H9 (cell line): ENCODE measurements around the gene SPATA17. TPM values are rescaled to one million over a fixed set of nuclear protein-coding genes. Genes with fewer than 3 reads are reported as not detected.
"Not testable (repeated sequence)": the region's sequence is repeated elsewhere in the genome, so short reads cannot be mapped to it uniquely, and the experiment has no call there.

Source experiments
- DNase-seq: peaks from one replicate; pipeline ENCODE4 v3.0.0-alpha.2; 2017
- H2AFZ ChIP-seq: one replicate; pipeline ENCODE4 v1.6.1; 2013; ENCODE audit warnings: mild to moderate bottlenecking, low read length, control low read depth, moderate library complexity
- H2AK5ac ChIP-seq: 2 replicates; pipeline ENCODE4 v1.6.1; 2013; ENCODE audit warnings: low read length, control low read depth, mixed read lengths; ENCODE audit not compliant: insufficient read length
- H2BK120ac ChIP-seq: one replicate; pipeline ENCODE4 v1.6.1; 2013; ENCODE audit warnings: low read depth, mild to moderate bottlenecking, low read length, control low read depth, inconsistent platforms; ENCODE audit not compliant: poor library complexity, severe bottlenecking
- H2BK12ac ChIP-seq: 2 replicates; pipeline ENCODE4 v1.6.1; 2013; ENCODE audit warnings: low read length, control low read depth, mixed read lengths, low read depth; ENCODE audit not compliant: insufficient read length
- H2BK15ac ChIP-seq: 2 replicates; pipeline ENCODE4 v1.6.1; 2013; ENCODE audit warnings: low read depth, low read length, control low read depth
- H2BK20ac ChIP-seq: one replicate; pipeline ENCODE4 v1.6.1; 2013; ENCODE audit warnings: low read depth, mild to moderate bottlenecking, low read length, control low read depth, inconsistent platforms; ENCODE audit not compliant: poor library complexity, severe bottlenecking
- H2BK5ac ChIP-seq: 2 replicates; pipeline ENCODE4 v1.6.1; 2013; ENCODE audit warnings: low read length, control low read depth, mixed read lengths; ENCODE audit not compliant: insufficient read length
- H3K14ac ChIP-seq: 2 replicates; pipeline ENCODE4 v1.6.1; 2013; ENCODE audit warnings: low read length, control low read depth; ENCODE audit not compliant: insufficient read depth
- H3K18ac ChIP-seq: 2 replicates; pipeline ENCODE4 v1.6.1; 2013; ENCODE audit warnings: low read depth, mild to moderate bottlenecking, mixed read lengths, low read length, control low read depth; ENCODE audit not compliant: insufficient read length
- H3K23ac ChIP-seq: 2 replicates; pipeline ENCODE4 v1.6.1; 2013; ENCODE audit warnings: low read length, control low read depth, mixed read lengths, low read depth; ENCODE audit not compliant: insufficient read length
- H3K23me2 ChIP-seq: 2 replicates; pipeline ENCODE4 v1.6.1; 2013; ENCODE audit warnings: low read depth, mild to moderate bottlenecking, mixed read lengths, low read length, control low read depth; ENCODE audit not compliant: insufficient read length, poor library complexity, severe bottlenecking
- H3K27ac ChIP-seq: 2 replicates; pipeline ENCODE4 v1.5.1; 2013; ENCODE audit warnings: low read length, control low read depth, mixed read lengths, low read depth; ENCODE audit not compliant: insufficient read length
- H3K27me3 ChIP-seq: 2 replicates; pipeline ENCODE4 v1.6.1; 2013; ENCODE audit warnings: low read length, control low read depth, inconsistent platforms; ENCODE audit not compliant: insufficient read depth
- H3K4ac ChIP-seq: 2 replicates; pipeline ENCODE4 v1.6.1; 2013; ENCODE audit warnings: low read depth, mild to moderate bottlenecking, control low read depth, inconsistent platforms, low read length, moderate library complexity
- H3K4me1 ChIP-seq: 2 replicates; pipeline ENCODE4 v1.6.1; 2013; ENCODE audit warnings: low read length, control low read depth, inconsistent platforms; ENCODE audit not compliant: insufficient read depth
- H3K4me2 ChIP-seq: 2 replicates; pipeline ENCODE4 v1.6.1; 2013; ENCODE audit warnings: low read length, control low read depth, mixed read lengths; ENCODE audit not compliant: insufficient read length, insufficient read depth
- H3K56ac ChIP-seq: 2 replicates; pipeline ENCODE4 v1.6.1; 2013; ENCODE audit warnings: low read depth, mild to moderate bottlenecking, mixed read lengths, low read length, control low read depth; ENCODE audit not compliant: insufficient read length
- H3K79me1 ChIP-seq: 2 replicates; pipeline ENCODE4 v1.6.1; 2013; ENCODE audit warnings: low read depth, mild to moderate bottlenecking, moderate library complexity, low read length, control low read depth, inconsistent platforms; ENCODE audit not compliant: insufficient read depth, poor library complexity, severe bottlenecking
- H3K79me2 ChIP-seq: 2 replicates; pipeline ENCODE4 v1.6.1; 2013; ENCODE audit warnings: low read length, control low read depth, inconsistent platforms; ENCODE audit not compliant: insufficient read depth
- H3K9ac ChIP-seq: 2 replicates; pipeline ENCODE4 v1.6.1; 2013; ENCODE audit warnings: low read length, control low read depth, mixed read lengths; ENCODE audit not compliant: insufficient read length; ENCODE audit errors: extremely low read depth
- H3K9me3 ChIP-seq: one replicate; pipeline ENCODE4 v1.6.1; 2013; ENCODE audit warnings: low read depth, low read length, inconsistent platforms; ENCODE audit not compliant: control insufficient read depth
- H3T11ph ChIP-seq: one replicate; pipeline ENCODE4 v1.6.1; 2013; ENCODE audit warnings: mild to moderate bottlenecking, low read length, control low read depth, inconsistent platforms
- H4K20me1 ChIP-seq: one replicate; pipeline ENCODE4 v1.6.1; 2013; ENCODE audit not compliant: control insufficient read depth, insufficient read length, insufficient read depth
- H4K5ac ChIP-seq: 2 replicates; pipeline ENCODE4 v1.6.1; 2013; ENCODE audit warnings: low read depth, mild to moderate bottlenecking, mixed read lengths, low read length, control low read depth; ENCODE audit not compliant: insufficient read length
- H4K8ac ChIP-seq: replicated peaks from 2 replicates; pipeline ENCODE4 v1.6.1; 2013; ENCODE audit warnings: low read length, control low read depth, mixed read lengths, low read depth; ENCODE audit not compliant: insufficient read length
- H4K91ac ChIP-seq: 2 replicates; pipeline ENCODE4 v1.6.1; 2013; ENCODE audit warnings: low read depth, mild to moderate bottlenecking, moderate library complexity, mixed read lengths, low read length, control low read depth; ENCODE audit not compliant: insufficient read length
- H3K27ac Mint-ChIP-seq, 3 experiments: 2 replicates in 2 of 3; 3 replicates in 1 of 3; pipeline ENCODE4 v1.8.0; 2020 to 2021; ENCODE audit warnings: mixed read lengths in 3 of 3, mild to moderate bottlenecking in 1 of 3, moderate library complexity in 1 of 3
- H3K27me3 Mint-ChIP-seq: 2 replicates; pipeline ENCODE4 v1.8.0; 2021; ENCODE audit warnings: low read depth, mild to moderate bottlenecking, moderate library complexity, mixed read lengths
- H3K36me3 Mint-ChIP-seq, 3 experiments: 2 replicates in 2 of 3; 3 replicates in 1 of 3; pipeline ENCODE4 v1.8.0; 2020 to 2021; ENCODE audit warnings: low read depth in 3 of 3, mixed read lengths in 3 of 3; ENCODE audit not compliant: insufficient read depth in 1 of 3
- H3K4me1 Mint-ChIP-seq, 2 experiments: 2 replicates each; pipeline ENCODE4 v1.8.0; 2020; ENCODE audit warnings: mixed read lengths in 2 of 2
- H3K4me3 Mint-ChIP-seq, 2 experiments: 2 replicates in 1 of 2; 3 replicates in 1 of 2; pipeline ENCODE4 v1.8.0; 2020 to 2021; ENCODE audit warnings: mild to moderate bottlenecking in 2 of 2, mixed read lengths in 2 of 2, moderate library complexity in 1 of 2
- H3K9me3 Mint-ChIP-seq, 2 experiments: 2 replicates in 1 of 2; 3 replicates in 1 of 2; pipeline ENCODE4 v1.8.0; 2020; ENCODE audit warnings: mild to moderate bottlenecking in 2 of 2, mixed read lengths in 2 of 2, moderate library complexity in 1 of 2
- WGBS: extraction: QIAGEN DNeasy Blood & Tissue Kit; methylation state at CpG from one replicate; pipeline ENCODE4 v1.1.7; 2013; ENCODE audit warnings: missing lambda C conversion rate, low lambda C conversion rate, mixed read lengths; ENCODE audit not compliant: insufficient read length; ENCODE audit errors: extremely low coverage; 5-methylcytosine and 5-hydroxymethylcytosine counted together
- total RNA-seq: library from RNA; stranded (reverse); gene quantifications from 2 replicates; pipeline ENCODE4 v1.2.1, GENCODE V29; 2021
- TF ChIP-seq, protein P1 (sequence below): fragments of 200-600 bp; sonication (generic); conservative IDR thresholded peaks from 3 replicates; pipeline ENCODE4 v1.8.0; 2021; ENCODE audit warnings: antibody characterized with exemption, mild to moderate bottlenecking

SPATA17 gene
- total RNA-seq, 1 experiment from 2014 or later, result 0.44 TPM

DNA sequence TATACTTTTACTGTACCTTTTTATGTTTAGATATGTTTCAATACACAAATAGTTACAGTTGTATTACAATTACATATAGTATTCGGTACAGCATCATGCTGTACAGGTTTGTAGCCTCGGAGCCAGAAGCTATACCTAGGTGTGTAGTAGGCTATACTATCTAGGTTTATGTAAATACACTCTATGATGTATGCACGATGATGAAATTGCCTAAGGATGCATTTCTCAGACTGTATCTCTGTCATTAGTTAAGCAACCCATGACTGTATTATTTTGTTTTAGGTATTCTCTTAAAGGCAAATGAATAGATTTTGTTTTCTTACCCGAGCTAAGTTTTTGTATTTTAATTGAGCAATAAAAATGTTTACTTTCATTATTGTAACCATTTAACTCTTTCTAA, 56.4 kb downstream of the SPATA17 start:
- H3K79me2 ChIP-seq, result no peaks in the 10 kb centered on the region
- H4K5ac ChIP-seq, result no peak overlapping the region
- H3K27ac ChIP-seq, result no peak overlapping the region
- no peak overlapping the region for H2BK5ac ChIP-seq
- no peak for DNase-seq
- no peaks in the 10 kb centered on the region for H3K9me3 Mint-ChIP-seq
- no peak overlapping the region for H3K23ac ChIP-seq
- H3K18ac ChIP-seq, result no peak overlapping the region
- no CpG with 5 or more reads among the region's 4 CpGs for WGBS
- no peak overlapping the region for H4K91ac ChIP-seq
- H2BK20ac ChIP-seq, result no peak overlapping the region
- H2BK12ac ChIP-seq, result no peak overlapping the region
- no peak overlapping the region for H2AFZ ChIP-seq
- H3K4me1 ChIP-seq, result no peaks in the 10 kb centered on the region
- no peaks in the 10 kb centered on the region for H3K36me3 Mint-ChIP-seq
- H3K9ac ChIP-seq, result no peak overlapping the region
- no peaks in the 10 kb centered on the region for H3K27me3 ChIP-seq
- H3T11ph ChIP-seq, result no peak overlapping the region
- H3K27me3 Mint-ChIP-seq, result no peaks in the 10 kb centered on the region
- H3K4ac ChIP-seq, result no peak overlapping the region
- H2AK5ac ChIP-seq, result no peak overlapping the region
- H3K14ac ChIP-seq, result no peak overlapping the region
- H3K56ac ChIP-seq, result no peak overlapping the region
- no peaks in the 10 kb centered on the region for H3K4me1 Mint-ChIP-seq
- no peaks in the 10 kb centered on the region for H4K20me1 ChIP-seq
- H3K4me3 Mint-ChIP-seq, result no peak overlapping the region
- no peak overlapping the region for H2BK120ac ChIP-seq
- H3K79me1 ChIP-seq, result no peaks in the 10 kb centered on the region
- no peak overlapping the region for H3K4me2 ChIP-seq
- no peak overlapping the region for H4K8ac ChIP-seq
- no peaks in the 10 kb centered on the region for H3K23me2 ChIP-seq
- TF ChIP-seq, protein P1, sequence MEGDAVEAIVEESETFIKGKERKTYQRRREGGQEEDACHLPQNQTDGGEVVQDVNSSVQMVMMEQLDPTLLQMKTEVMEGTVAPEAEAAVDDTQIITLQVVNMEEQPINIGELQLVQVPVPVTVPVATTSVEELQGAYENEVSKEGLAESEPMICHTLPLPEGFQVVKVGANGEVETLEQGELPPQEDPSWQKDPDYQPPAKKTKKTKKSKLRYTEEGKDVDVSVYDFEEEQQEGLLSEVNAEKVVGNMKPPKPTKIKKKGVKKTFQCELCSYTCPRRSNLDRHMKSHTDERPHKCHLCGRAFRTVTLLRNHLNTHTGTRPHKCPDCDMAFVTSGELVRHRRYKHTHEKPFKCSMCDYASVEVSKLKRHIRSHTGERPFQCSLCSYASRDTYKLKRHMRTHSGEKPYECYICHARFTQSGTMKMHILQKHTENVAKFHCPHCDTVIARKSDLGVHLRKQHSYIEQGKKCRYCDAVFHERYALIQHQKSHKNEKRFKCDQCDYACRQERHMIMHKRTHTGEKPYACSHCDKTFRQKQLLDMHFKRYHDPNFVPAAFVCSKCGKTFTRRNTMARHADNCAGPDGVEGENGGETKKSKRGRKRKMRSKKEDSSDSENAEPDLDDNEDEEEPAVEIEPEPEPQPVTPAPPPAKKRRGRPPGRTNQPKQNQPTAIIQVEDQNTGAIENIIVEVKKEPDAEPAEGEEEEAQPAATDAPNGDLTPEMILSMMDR, result no peak
- H2BK15ac ChIP-seq, result no peak overlapping the region
- H3K9me3 ChIP-seq, result no peaks in the 10 kb centered on the region
- H3K27ac Mint-ChIP-seq, result no peak overlapping the region

DNA sequence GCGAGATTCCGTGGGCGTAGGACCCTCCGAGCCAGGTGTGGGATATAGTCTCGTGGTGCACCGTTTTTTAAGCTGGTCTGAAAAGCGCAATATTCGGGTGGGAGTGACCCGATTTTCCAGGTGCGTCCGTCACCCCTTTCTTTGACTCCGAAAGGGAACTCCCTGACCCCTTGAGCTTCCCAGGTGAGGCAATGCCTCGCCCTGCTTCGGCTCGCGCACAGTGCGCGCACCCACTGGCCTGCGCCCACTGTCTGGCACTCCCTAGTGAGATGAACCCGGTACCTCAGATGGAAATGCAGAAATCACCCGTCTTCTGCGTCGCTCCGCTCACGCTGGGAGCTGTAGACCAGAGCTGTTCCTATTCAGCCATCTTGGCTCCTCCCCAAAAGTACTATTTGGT, 65.0 kb downstream of the SPATA17 start:
- not testable (repeated sequence) for H3K27me3 ChIP-seq, H3K9me3 ChIP-seq, H3K79me1 ChIP-seq, H2BK120ac ChIP-seq, H3K27ac Mint-ChIP-seq, H4K20me1 ChIP-seq, H3K14ac ChIP-seq, H3K4me2 ChIP-seq, H3K4me3 Mint-ChIP-seq, H2AFZ ChIP-seq, H2BK12ac ChIP-seq, H2BK15ac ChIP-seq, H2BK20ac ChIP-seq, H4K91ac ChIP-seq, H3K4me1 ChIP-seq, H3K23ac ChIP-seq, H3K79me2 ChIP-seq, H3K27ac ChIP-seq, H3K56ac ChIP-seq, H3K4ac ChIP-seq, H3K4me1 Mint-ChIP-seq, H3K27me3 Mint-ChIP-seq, H4K5ac ChIP-seq, H3K23me2 ChIP-seq, H3K36me3 Mint-ChIP-seq, H3K9me3 Mint-ChIP-seq, H3T11ph ChIP-seq, H3K18ac ChIP-seq, H3K9ac ChIP-seq, H2AK5ac ChIP-seq, H4K8ac ChIP-seq, H2BK5ac ChIP-seq, DNase-seq
- WGBS, result no CpG with 5 or more reads among the region's 25 CpGs
